Lower leg skin (tissue), 3 donors: ENCODE data around the gene LIPJ.

ENCODE experiments used
- CTCF ChIP-seq, 3 donors: fragments of 450-650 bp; IDR thresholded peaks; one replicate each; pipeline ENCODE4 v1.5.1; 2016; ENCODE audit warnings: antibody characterized with exemption in 3 of 3, mild to moderate bottlenecking in 3 of 3, moderate library complexity in 2 of 3
- POLR2A ChIP-seq, 2 donors: fragments of 450-650 bp; IDR thresholded peaks; one replicate each; pipeline ENCODE4 v1.6.1; 2016 to 2017; ENCODE audit warnings: antibody characterized with exemption in 2 of 2, mild to moderate bottlenecking in 1 of 2, moderate library complexity in 1 of 2

GRCh38 chr10:88592381-88592780 is 5.8 kb downstream of the LIPJ start:
- TF ChIP-seq CTCF (IDR thresholded peaks at IDR 0.05) (no peak), POLR2A (IDR thresholded peaks at IDR 0.05) (no peak)
